Measurements from ENCODE around the gene FNDC3B. TPM values are rescaled to one million over a fixed set of nuclear protein-coding genes. Genes with fewer than 3 reads are reported as not detected.
"Not testable (repeated sequence)": the region's sequence is repeated elsewhere in the genome, so short reads cannot be mapped to it uniquely, and the experiment has no call there.

FNDC3B gene
- 24.7 and 26.9 TPM in 2 replicates for total RNA-seq

DNA sequence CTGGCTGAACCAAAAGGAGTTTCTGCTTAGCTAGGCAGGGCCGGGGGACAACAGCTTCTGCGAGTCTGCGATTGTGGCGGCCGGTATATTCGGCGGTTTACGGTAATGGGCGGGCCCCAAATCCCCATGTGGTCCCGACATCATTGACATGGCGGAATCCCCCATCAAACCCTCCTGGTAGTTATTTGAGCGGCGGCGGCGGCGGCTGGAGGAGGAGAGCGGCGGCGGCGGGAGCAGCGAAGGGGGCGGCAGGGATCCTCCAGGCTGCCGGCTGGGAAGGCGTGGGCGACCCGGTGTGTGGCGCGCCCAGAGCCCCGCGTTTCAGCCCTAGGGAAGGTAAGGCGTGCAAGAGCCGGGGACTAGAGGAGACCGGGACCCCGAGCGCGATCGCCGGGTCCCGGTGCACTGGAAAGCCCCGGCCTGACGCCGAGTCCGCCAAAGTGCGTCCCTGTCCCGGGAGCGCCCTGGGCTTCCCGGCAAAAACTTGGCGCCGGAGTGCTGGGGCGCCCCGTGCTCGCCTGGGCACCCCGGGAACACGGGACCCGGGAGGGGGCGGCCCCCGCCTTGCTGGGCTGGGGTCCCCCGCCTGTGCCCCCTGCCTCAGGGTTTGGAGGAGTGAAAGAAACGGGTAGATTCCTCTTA, at the start of gene FNDC3B:
Gene FNDC3B (plus strand): TSS at position 143 of the 642 bp plus-strand sequence. CDS start 72,902 bp downstream, outside the sequence.
- Mint-ChIP-seq H3K9me3 (no peaks in the 10 kb centered on the region), H3K27ac (peak within 1 kb of the TSS; percentile 98)
- intact Hi-C loops (cut with micrococcal nuclease) = loop anchor here (1.0 to 10.0 kb wide), 7 partner anchors 45 to 227 kb away; partner anchors contain the start of genes PLD1 and TMEM212

DNA sequence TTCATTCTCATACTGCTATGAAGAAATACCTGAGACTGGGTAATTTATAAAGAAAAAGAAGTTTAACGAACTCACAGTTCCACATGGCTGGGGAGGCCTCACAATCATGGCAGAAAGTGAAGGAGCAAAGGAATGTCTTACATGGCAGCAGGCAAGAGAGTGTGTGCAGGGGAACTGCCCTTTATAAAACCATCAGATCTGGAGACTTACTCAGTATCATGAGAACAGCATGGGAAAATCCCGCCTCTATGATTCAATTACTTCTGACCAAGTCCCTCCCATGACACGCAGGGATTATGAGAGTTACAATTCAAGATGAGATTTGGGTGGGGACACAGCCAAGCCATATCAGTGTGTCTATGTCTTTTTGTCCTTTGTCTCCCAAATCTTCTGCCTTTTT, 49.1 kb upstream of the FNDC3B start:
- DNase-seq (ENCODE audit: low spot score); H3K4me1 Mint-ChIP-seq (ENCODE audit: low read depth); H3K27ac Mint-ChIP-seq; intact Hi-C loops (cut with micrococcal nuclease); H3K27me3 Mint-ChIP-seq (ENCODE audit: low read depth); H3K36me3 Mint-ChIP-seq (ENCODE audit: low read depth); H3K4me3 Mint-ChIP-seq (ENCODE audit: low read depth); H3K9me3 Mint-ChIP-seq: not testable (repeated sequence)

More for the DNA sequence above, at the start of gene FNDC3B:
- Mint-ChIP-seq H3K4me1 (ENCODE audit: low read depth) (peaks cover 25% of the 10 kb centered on the region), H3K4me3 (ENCODE audit: low read depth) (peak within 1 kb of the TSS; percentile 98), H3K27me3 (ENCODE audit: low read depth) (peaks cover 10% of the 10 kb centered on the region), H3K36me3 (ENCODE audit: low read depth) (peaks cover 9% of the 10 kb centered on the region)
- peak; percentile 89 for DNase-seq (ENCODE audit: low spot score)

DNA sequence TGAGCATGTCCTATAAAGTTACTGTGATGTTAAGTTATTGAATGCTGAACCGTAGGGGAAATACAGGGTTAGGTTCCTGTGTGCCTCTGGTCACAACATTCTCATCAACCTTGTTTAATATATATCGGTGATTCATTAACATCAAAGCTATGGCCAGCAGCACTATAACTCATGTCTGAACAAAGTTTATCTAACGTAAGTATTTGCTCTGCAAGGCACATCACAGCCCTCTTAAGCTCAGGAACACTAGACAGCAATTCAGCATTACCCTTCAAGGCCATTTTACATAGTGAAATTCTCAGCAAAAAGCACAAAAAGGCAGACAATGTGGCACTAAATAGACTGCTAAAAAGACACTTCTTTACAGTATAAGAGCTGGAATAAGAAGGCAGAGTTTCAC, 48.2 kb upstream of the FNDC3B start:
- intact Hi-C loops (cut with micrococcal nuclease) = no loop called here
- DNase-seq (ENCODE audit: low spot score) = no peak
- Mint-ChIP-seq H3K4me1 (ENCODE audit: low read depth) (peaks cover 10% of the 10 kb centered on the region), H3K4me3 (ENCODE audit: low read depth) (no peak overlapping the region), H3K9me3 (peaks cover 6% of the 10 kb centered on the region), H3K36me3 (ENCODE audit: low read depth) (peaks cover 2% of the 10 kb centered on the region), H3K27ac (no peak overlapping the region), H3K27me3 (ENCODE audit: low read depth) (peaks cover 2% of the 10 kb centered on the region)

DNA sequence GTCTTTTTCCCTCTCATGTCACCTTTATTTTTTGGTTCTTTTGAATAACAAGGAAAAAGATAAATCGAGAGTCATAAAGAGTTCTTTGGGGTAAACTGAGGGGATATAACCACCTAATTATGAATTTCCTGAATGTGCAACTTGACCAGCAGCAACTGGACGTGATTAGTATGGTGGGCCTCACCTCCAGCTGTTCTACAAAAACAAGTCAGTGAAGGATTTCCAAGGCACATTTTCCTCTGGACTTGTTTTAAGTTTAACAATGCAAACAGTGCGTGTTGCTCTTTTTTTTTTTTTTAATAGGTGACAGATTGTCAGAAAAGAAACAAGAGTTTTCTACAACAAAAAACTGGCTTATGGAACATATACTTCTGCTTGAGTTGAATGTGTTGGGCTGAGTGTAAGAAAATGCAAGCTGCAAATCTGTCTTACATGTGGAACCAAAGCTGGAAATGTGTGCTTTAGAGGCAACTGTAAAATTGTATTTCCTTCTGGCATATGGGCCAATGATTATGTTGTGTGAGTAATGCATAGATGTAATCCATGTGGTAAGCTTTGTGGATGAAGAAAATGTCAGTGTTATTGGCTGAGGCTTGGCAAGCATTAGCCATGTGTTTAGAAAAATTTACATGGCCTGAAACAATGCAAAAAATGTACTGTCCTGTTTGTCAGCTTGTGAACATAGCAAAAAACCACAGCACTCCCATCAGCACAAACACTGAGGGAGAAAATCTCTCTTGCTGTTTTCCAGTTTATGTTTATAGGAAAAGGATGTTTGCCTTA, 44.5 kb upstream of the FNDC3B start:
- no peak for DNase-seq (ENCODE audit: low spot score)
- Mint-ChIP-seq H3K4me3 (ENCODE audit: low read depth) (no peak overlapping the region), H3K36me3 (ENCODE audit: low read depth) (peaks cover 7% of the 10 kb centered on the region), H3K27me3 (ENCODE audit: low read depth) (no peaks in the 10 kb centered on the region), H3K4me1 (ENCODE audit: low read depth) (peaks cover 11% of the 10 kb centered on the region), H3K9me3 (peaks cover 29% of the 10 kb centered on the region), H3K27ac (no peak overlapping the region)
- intact Hi-C loops (cut with micrococcal nuclease) = no loop called here

DNA sequence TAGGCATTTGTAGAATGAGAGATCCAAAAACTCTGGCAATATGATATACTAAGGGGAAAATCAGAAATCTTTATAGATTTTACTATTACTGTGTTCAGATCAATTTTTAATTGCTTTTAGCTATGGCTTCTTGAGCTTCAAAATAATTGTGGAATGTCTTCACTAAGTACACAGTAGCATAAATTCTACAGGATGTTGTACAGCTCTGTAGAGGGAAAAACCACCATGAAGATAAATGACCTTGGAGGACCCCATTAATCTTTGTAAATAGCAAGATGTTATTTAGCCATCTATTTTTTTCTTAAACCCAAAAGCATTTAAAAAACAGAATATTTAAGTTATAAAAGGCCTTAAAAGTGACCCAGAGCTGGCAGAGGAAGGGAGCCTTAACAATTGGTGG, 43.9 kb upstream of the FNDC3B start:
- Mint-ChIP-seq H3K36me3 (ENCODE audit: low read depth) (peaks cover 7% of the 10 kb centered on the region), H3K9me3 (peaks cover 25% of the 10 kb centered on the region), H3K27me3 (ENCODE audit: low read depth) (no peaks in the 10 kb centered on the region), H3K4me3 (ENCODE audit: low read depth) (no peak overlapping the region), H3K4me1 (ENCODE audit: low read depth) (peaks cover 11% of the 10 kb centered on the region), H3K27ac (no peak overlapping the region)
- intact Hi-C loops (cut with micrococcal nuclease) = no loop called here
- no peak for DNase-seq (ENCODE audit: low spot score)

DNA sequence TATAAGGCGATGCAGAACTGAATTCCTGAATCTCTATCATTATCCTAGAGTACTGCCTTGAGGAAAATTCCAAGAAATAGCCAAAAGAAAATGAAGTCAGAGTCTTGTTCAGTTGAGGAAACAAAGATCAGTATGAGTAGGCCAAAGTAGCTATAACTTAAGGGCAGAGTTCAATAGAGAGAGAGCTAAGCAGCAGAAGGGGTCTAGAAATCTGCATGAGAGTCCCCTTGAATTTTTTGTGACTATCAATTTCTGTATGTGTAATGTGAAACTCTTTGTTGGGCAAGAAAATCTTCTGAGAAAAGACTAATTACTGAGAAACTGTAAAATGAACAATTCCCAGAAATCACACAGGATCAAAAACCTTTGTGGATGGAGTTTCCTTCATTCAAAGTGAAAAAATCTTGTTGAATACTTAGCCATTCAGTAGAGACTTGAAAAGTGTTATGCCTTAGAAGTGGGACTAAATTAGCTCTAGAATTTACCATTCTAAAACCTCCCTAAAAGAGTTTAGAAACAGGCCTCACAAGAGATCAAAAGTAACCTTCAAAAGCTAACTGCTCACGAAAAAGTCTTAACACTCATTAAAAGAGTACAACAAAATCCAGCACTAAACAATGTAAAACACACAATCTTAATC, 43.1 kb upstream of the FNDC3B start:
- intact Hi-C loops (cut with micrococcal nuclease) = no loop called here
- Mint-ChIP-seq H3K36me3 (ENCODE audit: low read depth) (peaks cover 7% of the 10 kb centered on the region), H3K27ac (peak overlapping the region; percentile 36), H3K27me3 (ENCODE audit: low read depth) (no peaks in the 10 kb centered on the region), H3K4me1 (ENCODE audit: low read depth) (peaks cover 11% of the 10 kb centered on the region), H3K4me3 (ENCODE audit: low read depth) (no peak overlapping the region), H3K9me3 (peaks cover 25% of the 10 kb centered on the region)
- DNase-seq (ENCODE audit: low spot score) = no peak

DNA sequence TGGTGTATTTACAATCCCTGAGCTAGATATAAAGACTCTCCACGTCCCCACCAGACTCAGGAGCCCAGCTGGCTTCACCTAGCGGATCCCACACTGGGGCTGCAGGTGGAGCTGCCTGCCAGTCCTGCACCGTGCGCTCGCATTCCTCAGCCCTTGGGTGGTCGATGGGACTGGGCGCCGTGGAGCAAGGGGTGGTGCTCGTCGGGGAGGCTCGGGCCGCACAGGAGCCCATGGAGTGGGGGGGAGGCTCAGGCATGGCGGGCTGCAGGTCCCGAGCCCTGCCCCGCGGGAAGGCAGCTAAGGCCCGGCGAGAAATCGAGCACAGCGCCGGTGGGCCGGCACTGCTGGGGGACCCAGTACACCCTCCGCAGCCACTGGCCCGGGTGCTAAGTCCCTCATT, 40.6 kb upstream of the FNDC3B start:
- H3K4me3 Mint-ChIP-seq (ENCODE audit: low read depth); H3K27me3 Mint-ChIP-seq (ENCODE audit: low read depth); H3K36me3 Mint-ChIP-seq (ENCODE audit: low read depth); intact Hi-C loops (cut with micrococcal nuclease); DNase-seq (ENCODE audit: low spot score); H3K27ac Mint-ChIP-seq: not testable (repeated sequence)
- H3K9me3 Mint-ChIP-seq = peaks cover 25% of the 10 kb centered on the region
- peaks cover 11% of the 10 kb centered on the region for H3K4me1 Mint-ChIP-seq (ENCODE audit: low read depth)

DNA sequence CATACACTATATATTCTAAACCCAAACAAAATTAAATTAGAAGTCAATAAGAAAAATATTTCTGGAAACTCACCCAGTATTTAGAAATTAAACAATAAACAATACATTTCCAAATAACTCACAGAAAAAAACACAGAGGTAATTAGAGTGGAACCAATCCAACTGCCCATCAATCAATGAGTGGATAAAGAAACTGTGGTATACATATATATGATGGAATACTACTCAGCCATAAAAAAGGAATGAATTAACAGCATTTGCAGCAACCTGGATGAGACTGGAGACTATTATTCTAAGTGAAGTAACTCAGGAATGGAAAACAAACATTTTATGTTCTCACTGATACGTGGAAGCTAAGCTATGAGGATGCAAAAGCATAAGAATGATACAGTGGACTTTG, 37.8 kb upstream of the FNDC3B start:
- intact Hi-C loops (cut with micrococcal nuclease); H3K4me3 Mint-ChIP-seq (ENCODE audit: low read depth); H3K4me1 Mint-ChIP-seq (ENCODE audit: low read depth); H3K36me3 Mint-ChIP-seq (ENCODE audit: low read depth); DNase-seq (ENCODE audit: low spot score); H3K27me3 Mint-ChIP-seq (ENCODE audit: low read depth); H3K27ac Mint-ChIP-seq: not testable (repeated sequence)
- peaks cover 18% of the 10 kb centered on the region for H3K9me3 Mint-ChIP-seq

DNA sequence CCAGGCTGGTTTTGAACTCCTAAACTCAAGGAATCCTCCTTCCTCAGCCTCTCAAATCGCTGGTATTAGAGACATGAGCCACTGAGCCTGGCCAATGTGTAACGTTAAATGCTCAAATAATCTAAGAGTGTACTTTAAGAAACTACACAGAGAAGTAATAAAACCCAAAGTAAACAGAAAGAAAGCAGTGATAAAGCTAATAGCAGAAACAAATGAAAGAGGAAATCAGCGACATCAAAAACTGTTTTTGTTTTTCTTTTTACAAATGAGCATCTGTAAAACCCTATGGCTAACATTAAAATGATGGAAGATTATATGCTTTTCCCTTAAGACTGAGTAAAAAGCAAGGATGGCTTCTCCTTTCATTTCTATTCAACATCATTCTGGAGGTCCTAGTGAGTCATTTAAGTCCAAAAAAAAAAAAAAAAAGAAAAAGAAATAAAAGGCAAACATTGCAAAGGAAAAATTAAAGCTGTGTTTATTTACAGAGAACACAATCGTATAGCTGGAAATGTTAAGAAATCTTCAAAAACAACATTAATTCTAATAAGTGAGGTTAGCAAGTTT, 36.8 kb upstream of the FNDC3B start:
- H3K9me3 Mint-ChIP-seq = peaks cover 8% of the 10 kb centered on the region
- intact Hi-C loops (cut with micrococcal nuclease) = no loop called here
- no peak for DNase-seq (ENCODE audit: low spot score)
- no peaks in the 10 kb centered on the region for H3K4me1 Mint-ChIP-seq (ENCODE audit: low read depth)
- H3K27me3 Mint-ChIP-seq (ENCODE audit: low read depth) = peaks cover 7% of the 10 kb centered on the region
- no peak overlapping the region for H3K4me3 Mint-ChIP-seq (ENCODE audit: low read depth)
- no peaks in the 10 kb centered on the region for H3K36me3 Mint-ChIP-seq (ENCODE audit: low read depth)
- no peak overlapping the region for H3K27ac Mint-ChIP-seq

DNA sequence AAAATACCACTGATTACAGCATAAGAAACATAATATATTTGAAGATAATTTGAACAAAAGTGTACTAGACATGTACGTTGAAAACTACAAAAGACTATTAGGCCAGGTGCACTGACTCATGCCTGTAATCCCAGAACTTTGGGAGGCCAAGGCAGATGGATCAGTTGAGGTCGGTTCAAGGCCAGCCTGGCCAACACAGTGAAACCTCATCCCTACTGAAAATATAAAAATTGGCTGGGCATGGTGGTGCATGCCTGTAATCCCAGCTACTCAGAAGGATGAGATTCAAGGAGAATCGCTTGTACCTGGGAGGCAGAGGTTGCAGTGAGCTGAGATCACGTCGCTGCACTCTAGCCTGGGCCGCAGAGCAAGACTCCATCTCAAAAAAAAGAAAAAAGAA, 36.2 kb upstream of the FNDC3B start:
- Mint-ChIP-seq H3K4me1 (ENCODE audit: low read depth) (no peaks in the 10 kb centered on the region), H3K27me3 (ENCODE audit: low read depth) (peaks cover 7% of the 10 kb centered on the region), H3K4me3 (ENCODE audit: low read depth) (no peak overlapping the region), H3K9me3 (peaks cover 3% of the 10 kb centered on the region), H3K27ac (no peak overlapping the region), H3K36me3 (ENCODE audit: low read depth) (no peaks in the 10 kb centered on the region)
- no peak for DNase-seq (ENCODE audit: low spot score)
- intact Hi-C loops (cut with micrococcal nuclease) = no loop called here

DNA sequence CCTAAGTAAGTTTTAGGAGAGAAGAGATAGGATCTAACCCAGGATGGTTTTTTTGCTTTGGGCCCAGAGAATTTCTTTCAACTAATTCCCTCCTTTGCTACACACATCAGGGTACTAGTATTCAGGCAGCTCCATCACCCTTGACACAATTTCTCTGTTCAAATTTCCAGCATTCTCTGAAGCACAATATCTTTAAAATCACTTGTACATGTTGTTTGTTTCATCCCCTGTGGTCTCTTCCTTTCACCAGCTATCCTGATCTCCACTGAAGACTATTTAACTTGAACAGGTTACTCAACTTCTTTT, 32.4 kb upstream of the FNDC3B start:
- no peaks in the 10 kb centered on the region for H3K9me3 Mint-ChIP-seq
- peaks cover 7% of the 10 kb centered on the region for H3K27me3 Mint-ChIP-seq (ENCODE audit: low read depth)
- no peaks in the 10 kb centered on the region for H3K36me3 Mint-ChIP-seq (ENCODE audit: low read depth)
- H3K4me3 Mint-ChIP-seq (ENCODE audit: low read depth) = no peak overlapping the region
- no peaks in the 10 kb centered on the region for H3K4me1 Mint-ChIP-seq (ENCODE audit: low read depth)
- intact Hi-C loops (cut with micrococcal nuclease) = no loop called here
- no peak overlapping the region for H3K27ac Mint-ChIP-seq
- DNase-seq (ENCODE audit: low spot score) = no peak

DNA sequence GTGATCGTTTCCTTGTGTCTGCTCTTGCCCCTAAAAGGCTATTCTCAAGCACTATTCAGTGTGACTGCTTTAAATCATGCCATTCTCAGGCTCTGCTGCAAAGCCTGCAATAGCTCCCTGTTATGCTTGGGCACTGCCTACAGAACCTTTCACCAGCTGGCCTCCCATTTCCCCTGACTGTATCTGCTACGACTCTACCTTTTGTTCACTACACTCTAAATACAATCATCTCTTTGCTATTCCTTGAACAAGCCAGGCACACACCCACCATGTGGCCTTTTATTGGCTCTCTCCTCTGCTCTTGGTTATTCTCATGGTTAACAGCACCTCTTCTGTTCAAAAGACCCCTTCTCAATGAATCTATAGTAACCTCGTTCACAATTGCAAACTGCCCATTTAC, 29.6 kb upstream of the FNDC3B start:
- no peaks in the 10 kb centered on the region for H3K36me3 Mint-ChIP-seq (ENCODE audit: low read depth)
- H3K4me1 Mint-ChIP-seq (ENCODE audit: low read depth) = peaks cover under 1% of the 10 kb centered on the region
- no peak overlapping the region for H3K27ac Mint-ChIP-seq
- no peaks in the 10 kb centered on the region for H3K9me3 Mint-ChIP-seq
- DNase-seq (ENCODE audit: low spot score) = no peak
- H3K27me3 Mint-ChIP-seq (ENCODE audit: low read depth) = peaks cover 9% of the 10 kb centered on the region
- intact Hi-C loops (cut with micrococcal nuclease) = no loop called here
- H3K4me3 Mint-ChIP-seq (ENCODE audit: low read depth) = no peak overlapping the region

DNA sequence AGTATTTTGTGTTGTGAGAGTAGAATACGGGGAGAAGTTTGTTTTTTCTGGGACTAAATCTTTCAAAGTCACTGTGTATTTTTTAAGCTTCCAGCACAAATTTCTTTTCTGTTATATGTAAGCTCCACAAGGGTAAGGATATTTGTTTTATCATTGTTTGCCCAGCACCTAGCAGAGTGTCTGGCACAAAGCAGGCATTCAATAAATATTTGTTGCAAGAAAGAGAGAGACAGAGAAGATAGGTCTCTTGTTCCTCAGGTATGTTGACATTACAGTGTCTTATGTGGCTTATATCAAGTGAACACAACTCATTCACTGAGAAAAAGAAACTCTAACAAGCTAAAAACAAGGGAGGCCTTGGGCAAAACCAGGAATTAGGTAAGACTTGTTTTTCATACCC, 26.6 kb upstream of the FNDC3B start:
- no peak for DNase-seq (ENCODE audit: low spot score)
- H3K9me3 Mint-ChIP-seq = no peaks in the 10 kb centered on the region
- peaks cover 5% of the 10 kb centered on the region for H3K27me3 Mint-ChIP-seq (ENCODE audit: low read depth)
- H3K4me3 Mint-ChIP-seq (ENCODE audit: low read depth) = no peak overlapping the region
- no peaks in the 10 kb centered on the region for H3K36me3 Mint-ChIP-seq (ENCODE audit: low read depth)
- H3K4me1 Mint-ChIP-seq (ENCODE audit: low read depth) = peaks cover 1% of the 10 kb centered on the region
- H3K27ac Mint-ChIP-seq = no peak overlapping the region
- intact Hi-C loops (cut with micrococcal nuclease) = no loop called here
